HG02885 (cell line): Measurements from ENCODE around the gene DHRS2.
"Not testable (repeated sequence)": the region's sequence is repeated elsewhere in the genome, so short reads cannot be mapped to it uniquely, and the experiment has no call there.

Source experiments
- ATAC-seq: cut with Tn5 transposase; IDR thresholded peaks from one replicate; pipeline ENCODE4 v1.9.1; 2021; ENCODE audit warnings: mild to moderate bottlenecking; ENCODE audit not compliant: unreplicated experiment, poor library complexity

The DHRS2 gene

DNA sequence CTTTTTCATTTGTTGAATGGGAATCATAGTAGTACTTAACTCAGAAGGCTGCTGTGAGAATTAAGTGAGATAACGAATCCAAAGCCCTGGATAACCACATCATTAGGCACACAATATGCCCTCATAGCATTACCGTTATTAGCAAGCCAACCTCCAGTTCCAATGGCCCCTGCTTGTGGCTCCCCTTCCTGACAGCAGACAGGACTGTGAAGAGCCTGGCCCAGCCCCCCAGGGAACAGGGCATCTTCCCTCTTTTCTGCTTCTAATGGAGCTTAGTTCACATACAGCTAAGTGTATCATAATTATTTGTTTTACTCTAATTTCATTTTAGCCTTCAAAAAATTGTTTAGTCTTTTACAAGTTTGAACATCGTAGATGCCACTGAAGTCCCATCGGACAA is 39.7 kb downstream of the DHRS2 start:
- ATAC-seq = no peak

DNA sequence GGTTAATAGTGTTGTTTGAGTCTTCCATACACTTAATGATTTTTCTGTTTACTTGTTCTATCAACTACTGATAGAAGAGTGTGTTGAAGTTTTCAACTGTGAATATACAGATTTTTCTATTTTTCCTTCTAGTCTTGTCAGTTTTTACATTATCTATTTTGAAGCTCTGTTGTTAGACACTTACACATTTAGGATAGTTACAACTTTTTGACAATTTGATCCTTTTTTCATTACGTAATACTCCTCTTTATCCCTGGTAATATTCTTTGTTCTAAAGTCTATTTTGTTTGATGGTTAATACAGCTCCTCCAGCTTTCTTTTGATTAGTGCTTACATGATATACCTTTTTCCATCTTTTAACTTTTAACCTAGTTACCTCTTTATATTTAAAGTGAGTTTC is 45.2 kb downstream of the DHRS2 start:
- no peak for ATAC-seq

DNA sequence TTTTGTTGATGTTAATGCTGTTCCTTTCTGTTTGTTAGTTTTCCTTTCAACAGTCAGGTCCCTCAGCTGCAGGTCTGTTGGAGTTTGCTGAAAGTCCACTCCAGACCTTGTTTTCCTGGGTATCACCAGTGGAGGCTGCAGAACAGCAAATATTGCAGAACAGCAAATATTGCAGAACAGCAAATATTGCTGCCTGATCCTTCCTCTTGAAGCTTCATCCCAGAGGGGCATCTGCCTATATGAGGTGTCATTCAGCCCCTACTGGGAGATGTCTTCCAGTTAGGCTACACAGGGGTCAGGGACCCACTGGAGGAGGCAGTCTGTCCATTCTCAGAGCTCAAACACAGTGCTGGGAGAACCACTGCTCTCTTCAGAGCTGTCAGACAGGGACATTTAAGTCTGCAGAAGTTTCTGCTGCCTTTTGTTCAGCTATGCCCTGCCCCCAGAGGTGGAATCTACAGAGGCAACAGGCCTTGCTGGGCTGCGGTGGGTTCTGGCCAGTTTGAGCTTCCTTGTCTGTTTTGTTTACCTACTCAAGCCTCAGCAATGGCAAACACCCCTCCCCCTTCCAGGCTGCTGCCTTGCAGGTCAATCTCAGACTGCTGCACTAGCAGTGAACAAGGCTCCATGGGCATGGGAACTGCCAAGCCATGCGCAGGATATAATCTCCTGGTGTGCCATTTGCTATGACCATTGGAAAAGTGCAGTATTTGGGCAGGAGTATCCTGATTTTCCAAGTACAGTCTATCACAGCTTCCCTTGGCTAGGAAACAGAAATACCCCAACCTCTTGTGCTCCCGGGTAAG is 53.7 kb downstream of the DHRS2 start:
- not testable (repeated sequence) for ATAC-seq

DNA sequence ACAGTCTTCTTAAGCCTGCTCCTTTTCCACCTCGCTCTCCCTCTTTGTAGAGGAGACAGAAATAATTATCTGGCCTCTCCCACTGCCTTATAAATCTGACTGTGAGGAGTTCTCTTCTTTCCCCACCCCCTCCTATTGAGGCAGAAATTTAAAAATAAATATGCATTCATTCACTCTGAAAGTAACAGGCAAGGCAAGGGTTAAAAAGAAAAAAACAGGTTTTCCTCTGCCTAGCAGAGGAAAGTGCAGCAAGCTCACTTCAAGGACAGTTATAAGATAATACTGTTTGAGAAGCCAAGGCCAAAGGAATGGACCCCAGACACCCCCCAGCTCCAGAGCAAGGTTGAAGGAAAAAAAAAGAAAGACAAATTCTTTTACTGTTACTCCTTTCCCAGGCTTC is 56.3 kb downstream of the DHRS2 start:
- ATAC-seq = no peak

DNA sequence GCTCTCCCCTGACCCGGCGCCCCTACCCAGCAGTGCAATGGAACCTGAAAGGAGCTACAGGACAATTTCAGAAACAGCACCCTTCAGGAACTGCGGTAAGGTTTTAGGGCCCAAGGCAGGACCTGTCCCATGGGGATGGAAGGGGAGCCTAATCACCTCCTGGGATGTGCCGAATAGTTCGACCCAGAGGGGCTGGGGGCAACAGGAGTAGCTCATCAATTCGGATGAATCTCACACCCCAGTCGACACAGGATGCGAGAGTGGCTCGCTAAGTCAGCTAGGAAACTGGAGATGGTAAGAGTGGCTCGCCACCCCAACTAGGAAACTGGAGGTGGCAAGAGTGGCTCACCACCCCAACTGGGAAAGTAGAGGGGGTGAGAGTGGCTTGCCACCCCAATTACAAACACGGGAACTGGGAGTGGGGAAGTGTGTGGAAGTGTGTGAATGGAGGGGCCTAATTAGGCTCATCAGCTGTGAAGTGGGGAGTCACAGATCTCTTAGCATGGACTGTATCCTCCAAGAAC is 57.1 kb downstream of the DHRS2 start:
- no peak for ATAC-seq

DNA sequence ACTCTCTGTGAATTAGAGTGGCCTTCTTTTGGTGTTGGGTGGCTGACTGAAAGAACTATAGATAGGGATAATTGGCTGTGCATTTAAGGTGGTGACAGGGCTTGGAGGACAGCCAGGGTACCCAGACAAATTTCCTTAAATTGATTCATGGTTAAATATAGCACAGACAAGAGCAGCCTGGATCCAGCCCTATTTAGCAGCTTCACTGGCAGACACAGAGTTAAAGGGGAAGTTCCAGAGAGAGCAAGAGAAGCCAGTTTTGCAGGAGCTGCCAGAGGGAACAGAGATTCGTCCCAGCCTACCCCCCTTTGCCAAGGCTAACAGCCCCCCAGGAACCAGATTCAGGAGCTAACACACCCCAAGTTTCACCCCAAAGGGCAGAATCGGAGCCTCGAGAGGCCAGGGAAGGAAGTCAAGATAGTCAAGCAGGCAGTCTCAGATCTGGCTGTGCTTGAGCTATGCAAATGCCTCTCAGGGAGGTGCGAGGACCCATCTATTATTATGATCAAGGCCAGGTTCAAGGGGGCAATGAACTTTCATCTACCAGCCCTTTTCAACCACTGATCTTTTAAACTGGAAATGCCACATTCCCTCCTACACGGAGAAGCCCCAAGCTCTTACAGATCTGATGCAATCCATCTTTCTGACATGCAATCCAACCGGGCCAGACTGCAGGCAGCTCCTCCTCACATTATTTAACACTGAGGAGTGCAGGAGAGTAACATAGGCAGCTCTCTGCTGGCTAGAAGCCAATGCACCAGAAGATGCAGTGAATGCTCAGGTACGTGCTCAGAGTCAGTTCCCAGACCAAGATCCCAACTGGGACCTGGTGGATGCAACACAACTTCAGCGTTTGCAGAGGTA is 58.2 kb downstream of the DHRS2 start:
- no peak for ATAC-seq
